GM18867 (cell line): ENCODE data around the gene DIP2C.
A peak's percentile ranks its signal among the peaks of the same experiment; 100 is the strongest.

ENCODE experiments used
- ATAC-seq: cut with Tn5 transposase; IDR thresholded peaks from one replicate; pipeline ENCODE4 v1.9.1; 2021; ENCODE audit warnings: mild to moderate bottlenecking, moderate library complexity; ENCODE audit not compliant: unreplicated experiment

Gene DIP2C

GRCh38 chr10:387909-388660, 301.4 kb downstream of the DIP2C start:
- ATAC-seq: no peak

GRCh38 chr10:387593-387891, 301.9 kb downstream of the DIP2C start:
- no peak for ATAC-seq

- ATAC-seq: no peak
Measured at GRCh38 chr10:386771-387592, 302.5 kb downstream of the DIP2C start.

- ATAC-seq: no peak
Measured at GRCh38 chr10:385571-386300, 303.7 kb downstream of the DIP2C start.

GRCh38 chr10:384538-385305, 304.7 kb downstream of the DIP2C start:
- no peak for ATAC-seq

GRCh38 chr10:383519-383918, 305.9 kb downstream of the DIP2C start:
- ATAC-seq: no peak

GRCh38 chr10:381805-382204, 307.7 kb downstream of the DIP2C start:
- ATAC-seq: peak; percentile 69

GRCh38 chr10:381346-381745, 308.1 kb downstream of the DIP2C start:
- ATAC-seq: no peak

GRCh38 chr10:380313-380940, 309.0 kb downstream of the DIP2C start:
- no peak for ATAC-seq

- ATAC-seq: no peak
Measured at GRCh38 chr10:378930-379704, 310.4 kb downstream of the DIP2C start.

- ATAC-seq: no peak
Measured at GRCh38 chr10:378230-378929, 311.1 kb downstream of the DIP2C start.

- no peak for ATAC-seq
Measured at GRCh38 chr10:377228-377627, 312.2 kb downstream of the DIP2C start.

GRCh38 chr10:375815-376505, 313.5 kb downstream of the DIP2C start:
- ATAC-seq: no peak

GRCh38 chr10:374354-374753, 315.1 kb downstream of the DIP2C start:
- no peak for ATAC-seq

GRCh38 chr10:373526-374309, 315.8 kb downstream of the DIP2C start:
- ATAC-seq: no peak

GRCh38 chr10:373015-373414, 316.5 kb downstream of the DIP2C start:
- ATAC-seq: no peak

GRCh38 chr10:372566-372965, 316.9 kb downstream of the DIP2C start:
- ATAC-seq: no peak

- ATAC-seq: no peak
Measured at GRCh38 chr10:371515-371914, 318.0 kb downstream of the DIP2C start.
